ENCODE data around the gene GOLGA8J.
"Not testable (repeated sequence)": the region's sequence is repeated elsewhere in the genome, so short reads cannot be mapped to it uniquely, and the experiment has no call there.

GOLGA8J gene, protein sequence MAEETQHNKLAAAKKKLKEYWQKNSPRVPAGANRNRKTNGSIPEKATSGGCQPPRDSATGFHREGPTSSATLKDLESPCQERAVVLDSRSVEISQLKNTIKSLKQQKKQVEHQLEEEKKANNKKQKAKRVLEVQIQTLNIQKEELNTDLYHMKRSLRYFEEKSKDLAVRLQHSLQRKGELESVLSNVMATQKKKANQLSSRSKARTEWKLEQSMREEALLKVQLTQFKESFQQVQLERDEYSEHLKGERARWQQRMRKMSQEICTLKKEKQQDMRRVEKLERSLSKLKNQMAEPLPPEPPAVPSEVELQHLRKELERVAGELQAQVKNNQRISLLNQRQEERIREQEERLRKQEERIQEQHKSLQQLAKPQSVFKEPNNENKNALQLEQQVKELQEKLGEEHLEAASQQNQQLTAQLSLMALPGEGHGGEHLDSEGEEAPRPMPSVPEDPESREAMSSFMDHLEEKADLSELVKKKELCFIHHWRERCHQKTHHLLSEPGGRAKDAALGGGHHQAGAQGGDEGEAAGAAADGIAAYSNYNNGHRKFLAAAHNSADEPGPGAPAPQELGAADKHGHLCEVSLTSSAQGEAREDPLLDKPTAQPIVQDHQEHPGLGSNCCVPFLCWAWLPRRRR

DNA sequence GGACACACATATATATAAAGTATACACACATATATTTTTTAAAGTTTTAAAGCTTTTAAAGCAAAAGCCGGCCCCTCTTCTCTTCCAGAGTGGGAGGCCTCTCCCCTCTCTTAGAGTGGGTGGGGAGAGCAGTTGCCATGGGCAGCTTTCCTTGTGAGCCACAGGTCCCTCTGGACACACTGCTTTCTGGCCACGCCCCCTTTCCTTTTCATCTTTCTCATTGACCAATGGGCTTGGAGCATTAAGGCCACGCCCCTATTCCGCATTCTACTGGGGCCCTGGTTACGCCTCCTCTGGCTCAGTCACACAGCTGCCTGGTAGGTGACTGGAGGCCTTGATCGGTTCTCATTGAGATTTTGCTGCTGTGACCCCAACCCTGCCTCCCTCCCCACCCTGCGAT is at the start of gene GOLGA8J:
TSS of gene GOLGA8J (plus strand) at position 301 of the 400 bp plus-strand sequence. CDS start at position 399, 98 bp downstream.
- in situ Hi-C loops (cut with MboI; ENCODE audit: low sequenced_read_pairs), result not testable (repeated sequence)

DNA sequence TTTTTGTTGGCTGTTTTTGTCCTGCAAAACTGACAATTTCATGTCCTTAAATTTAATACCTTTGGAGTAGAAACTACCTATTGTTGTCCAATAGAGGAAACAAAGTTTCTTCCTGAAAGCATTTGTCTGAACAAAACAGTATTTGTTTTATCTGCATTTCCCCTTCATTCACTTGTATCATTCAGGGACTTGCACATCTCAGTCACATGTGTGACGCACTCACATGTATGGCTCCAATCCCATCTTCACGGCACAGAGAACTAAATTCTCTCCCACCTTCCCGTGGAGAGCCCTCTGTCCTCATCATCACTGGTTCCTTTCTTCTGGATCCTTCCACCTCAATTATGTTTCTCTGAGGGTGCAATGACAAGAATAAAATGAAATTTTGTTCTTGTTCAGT is 49.5 kb upstream of the GOLGA8J start:
- in situ Hi-C loops (cut with MboI; ENCODE audit: low sequenced_read_pairs), result no loop called here

DNA sequence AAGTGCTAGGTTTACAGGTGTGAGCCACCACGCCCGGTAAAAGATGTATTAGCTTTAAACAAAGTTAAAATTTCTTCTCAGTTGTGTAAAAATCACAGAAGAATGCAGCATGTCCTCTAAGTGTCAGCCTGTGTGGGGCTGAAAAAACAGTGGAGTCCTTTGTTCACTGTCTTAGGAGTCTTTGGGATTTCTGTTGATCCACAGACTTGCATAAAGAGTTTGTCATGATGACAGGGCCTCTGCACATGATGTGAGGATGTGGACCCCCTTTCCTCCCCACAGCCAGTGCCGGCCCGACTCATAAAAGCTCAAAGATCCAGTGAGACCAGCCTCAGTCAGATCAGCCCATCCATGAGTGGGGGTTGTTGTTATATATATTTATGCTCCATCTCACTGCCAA is 49.0 kb upstream of the GOLGA8J start:
- in situ Hi-C loops (cut with MboI; ENCODE audit: low sequenced_read_pairs), result no loop called here

DNA sequence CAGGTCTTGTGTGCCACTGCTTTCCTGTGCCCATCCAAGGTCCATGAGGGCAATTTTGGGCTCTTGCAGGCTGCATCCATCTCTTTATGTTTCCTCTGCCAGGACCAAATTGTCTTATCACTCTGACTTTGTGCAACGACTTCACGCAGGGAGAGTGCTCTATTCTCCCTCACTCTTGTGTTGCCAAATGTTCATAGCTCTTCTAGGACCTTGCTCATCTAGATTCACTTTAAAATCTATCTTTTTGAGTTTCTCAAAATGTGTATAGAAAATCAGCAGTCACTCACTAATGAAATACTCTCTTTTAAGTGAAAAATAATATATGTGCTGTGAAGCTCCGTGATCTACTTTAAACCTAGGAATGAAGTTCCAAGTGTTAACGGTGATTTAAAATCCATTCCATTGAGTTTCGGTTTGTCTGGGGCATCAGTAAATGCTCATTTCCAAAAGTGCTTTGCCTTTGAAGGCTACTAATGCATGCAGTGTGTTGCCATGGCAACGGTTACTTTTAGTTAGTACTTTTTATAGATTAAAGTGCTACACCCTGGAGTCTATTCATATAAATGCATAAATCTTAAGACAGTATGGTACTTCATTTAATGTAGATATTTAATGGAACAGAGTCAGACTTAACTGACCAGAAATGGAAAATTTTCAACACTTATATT is 46.6 kb upstream of the GOLGA8J start:
- in situ Hi-C loops (cut with MboI; ENCODE audit: low sequenced_read_pairs), result no loop called here

DNA sequence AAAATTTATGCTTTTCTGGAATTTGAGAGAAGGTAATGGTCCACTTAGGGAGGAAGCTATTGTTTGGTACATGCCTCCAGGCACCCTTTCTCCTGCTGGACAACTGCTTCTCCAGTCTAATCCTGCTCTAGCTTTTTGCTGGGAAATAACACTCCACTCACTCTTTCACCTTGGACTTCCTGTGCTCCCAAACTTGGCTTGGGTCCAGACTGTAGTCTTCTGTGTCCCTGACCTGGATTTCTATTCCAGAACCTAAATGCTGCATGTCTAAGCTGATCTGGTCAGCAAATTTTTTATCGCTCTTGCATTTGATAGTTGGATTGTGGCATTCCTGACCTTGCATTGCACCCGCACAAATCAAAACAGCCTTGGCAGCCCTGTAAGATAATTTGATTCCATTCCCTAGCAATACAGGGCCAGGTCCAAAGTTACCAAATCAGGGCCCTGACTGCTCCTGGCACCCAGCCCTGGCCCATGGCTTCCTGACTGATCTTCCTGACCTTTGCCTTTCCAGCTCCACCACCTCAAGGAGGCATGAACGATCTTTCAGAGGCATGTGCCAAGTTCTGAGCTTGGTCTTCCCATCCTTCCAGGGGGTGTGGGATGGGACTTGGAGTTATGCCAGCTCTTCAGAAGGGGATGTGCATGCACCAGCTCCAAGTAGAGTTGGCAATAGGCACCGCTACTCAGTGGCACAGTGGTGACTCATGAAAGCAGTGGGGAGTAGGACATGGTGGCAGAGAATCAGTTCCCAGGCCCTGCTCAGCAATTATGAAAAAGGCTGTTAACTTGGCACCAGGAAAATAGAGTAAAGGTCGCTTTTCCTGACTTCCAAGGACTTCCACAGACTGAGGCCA is 43.9 kb upstream of the GOLGA8J start:
- in situ Hi-C loops (cut with MboI; ENCODE audit: low sequenced_read_pairs), result no loop called here

DNA sequence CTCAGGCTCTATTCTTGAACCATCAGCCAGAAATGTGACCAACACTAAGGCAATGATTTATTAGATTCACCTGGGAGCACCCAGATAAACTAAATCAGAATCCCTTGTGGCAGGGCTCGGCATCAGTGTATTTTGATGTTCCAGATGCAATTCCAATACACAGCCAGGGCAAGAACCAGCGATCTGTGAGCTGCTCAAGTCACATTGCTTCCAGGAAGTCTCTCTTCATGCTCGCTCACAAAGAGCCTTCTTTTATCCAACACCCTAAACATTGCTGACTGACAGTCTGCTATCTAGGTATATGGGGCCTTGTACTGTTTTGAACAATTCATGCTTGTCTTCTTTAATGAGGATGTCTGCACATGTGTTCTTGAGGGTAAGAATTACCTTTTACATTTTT is 40.9 kb upstream of the GOLGA8J start:
- in situ Hi-C loops (cut with MboI; ENCODE audit: low sequenced_read_pairs), result no loop called here

DNA sequence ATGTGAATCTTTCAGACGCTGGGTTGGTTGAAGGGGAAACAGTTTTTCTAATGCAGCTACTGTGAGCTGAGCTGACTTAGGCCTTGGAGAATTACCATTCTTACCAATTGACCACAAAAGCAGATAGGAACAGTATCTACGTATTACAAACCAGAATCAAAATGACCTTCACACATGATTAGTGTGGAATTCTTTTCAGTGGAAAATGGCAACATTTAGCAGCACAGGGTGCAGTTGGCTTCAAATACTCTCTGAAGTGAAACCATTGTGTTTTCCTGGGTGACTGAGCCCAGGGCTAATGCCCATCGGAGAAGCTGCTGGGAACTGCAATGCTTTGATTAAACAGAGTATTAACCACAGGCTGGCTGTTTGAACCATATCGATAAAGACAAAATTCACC is 40.2 kb upstream of the GOLGA8J start:
- in situ Hi-C loops (cut with MboI; ENCODE audit: low sequenced_read_pairs), result no loop called here

DNA sequence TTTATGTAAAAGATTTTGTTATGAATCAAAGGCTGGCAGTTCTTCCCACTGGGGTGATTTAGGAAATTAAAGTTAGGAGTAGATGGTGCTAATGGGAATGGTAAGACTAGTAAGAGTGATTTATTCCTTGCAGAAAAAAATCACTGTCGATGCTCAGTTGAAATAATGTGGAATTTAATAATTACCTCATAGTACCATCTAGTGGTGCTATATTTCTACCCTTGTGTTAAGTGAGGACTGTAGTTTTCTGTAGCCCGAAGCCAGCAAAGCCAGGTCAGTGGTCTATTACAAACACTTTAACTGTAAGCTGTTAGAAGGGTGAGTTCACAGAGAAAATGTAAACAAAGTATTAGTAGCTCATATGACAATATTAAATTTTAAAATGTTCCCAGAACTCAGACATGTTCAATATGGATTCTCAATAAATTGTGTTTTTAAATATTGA is 39.5 kb upstream of the GOLGA8J start:
- in situ Hi-C loops (cut with MboI; ENCODE audit: low sequenced_read_pairs), result no loop called here

DNA sequence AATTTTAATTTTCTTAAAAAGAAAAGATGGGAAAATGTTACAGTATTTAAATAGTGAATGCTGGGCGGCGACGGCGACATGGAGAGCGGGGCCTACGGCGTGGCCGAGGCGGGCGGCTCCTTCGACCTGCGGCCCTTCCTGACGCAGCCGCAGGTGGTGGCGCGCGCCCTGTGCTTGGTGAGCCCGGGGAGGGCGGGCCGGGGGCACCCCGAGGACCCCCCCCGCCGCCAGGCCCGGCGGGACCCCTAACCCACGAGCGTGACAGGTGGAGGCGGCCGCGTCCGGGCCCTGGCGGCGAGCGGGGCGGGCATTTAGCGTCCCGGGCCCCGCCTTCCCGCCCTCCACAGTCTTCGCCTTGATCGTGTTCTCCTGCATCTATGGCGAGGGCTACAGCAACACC is 38.4 kb upstream of the GOLGA8J start:
- in situ Hi-C loops (cut with MboI; ENCODE audit: low sequenced_read_pairs), result no loop called here

DNA sequence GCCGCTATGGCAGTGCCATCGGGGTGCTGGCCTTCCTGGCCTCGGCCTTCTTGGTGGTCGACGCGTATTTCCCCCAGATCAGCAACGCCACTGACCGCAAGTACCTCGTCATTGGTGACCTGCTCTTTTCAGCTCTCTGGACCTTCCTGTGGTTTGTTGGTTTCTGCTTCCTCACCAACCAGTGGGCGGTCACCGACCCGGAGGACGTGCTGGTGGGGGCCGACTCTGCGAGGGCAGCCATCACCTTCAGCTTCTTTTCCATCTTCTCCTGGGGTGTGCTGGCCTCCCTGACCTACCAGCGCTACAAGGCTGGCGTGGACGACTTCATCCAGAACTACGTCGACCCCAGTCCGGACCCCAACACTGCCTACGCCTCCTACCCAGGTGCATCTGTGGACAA is 37.9 kb upstream of the GOLGA8J start:
- in situ Hi-C loops (cut with MboI; ENCODE audit: low sequenced_read_pairs), result not testable (repeated sequence)

DNA sequence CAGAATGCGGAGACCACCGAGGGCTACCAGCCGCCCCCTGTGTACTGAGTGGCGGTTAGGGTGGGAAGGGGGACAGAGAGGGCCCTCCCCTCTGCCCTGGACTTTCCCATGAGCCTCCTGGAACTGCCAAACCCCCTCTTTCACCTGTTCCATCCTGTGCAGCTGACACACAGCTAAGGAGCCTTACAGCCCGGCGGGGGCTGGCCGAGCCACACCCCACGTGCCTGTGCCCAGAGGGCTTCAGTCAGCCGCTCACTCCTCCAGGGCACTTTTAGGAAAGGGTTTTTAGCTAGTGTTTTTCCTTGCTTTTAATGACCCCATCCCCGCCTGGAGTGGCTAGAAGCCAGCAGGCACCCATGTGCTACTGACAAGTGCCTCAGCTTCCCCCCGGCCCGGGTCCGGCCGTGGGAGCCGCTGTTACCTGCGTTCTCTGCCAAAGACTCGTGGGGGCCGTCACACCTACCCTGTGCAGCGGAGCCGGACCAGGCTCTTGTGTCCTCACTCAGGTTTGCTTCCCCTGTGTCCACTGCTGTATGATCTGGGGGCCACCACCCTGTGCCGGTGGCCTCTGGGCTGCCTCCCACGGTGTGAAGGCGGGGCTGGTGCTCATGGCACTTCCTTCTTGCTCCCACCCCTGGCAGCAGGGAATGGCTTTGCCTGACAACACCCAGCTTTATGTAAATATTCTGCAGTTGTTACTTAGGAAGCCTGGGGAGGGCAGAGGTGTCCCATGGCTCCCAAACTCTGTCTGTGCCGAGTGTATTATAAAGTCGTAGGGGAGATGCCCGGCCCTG is 37.3 kb upstream of the GOLGA8J start:
- in situ Hi-C loops (cut with MboI; ENCODE audit: low sequenced_read_pairs), result not testable (repeated sequence)

DNA sequence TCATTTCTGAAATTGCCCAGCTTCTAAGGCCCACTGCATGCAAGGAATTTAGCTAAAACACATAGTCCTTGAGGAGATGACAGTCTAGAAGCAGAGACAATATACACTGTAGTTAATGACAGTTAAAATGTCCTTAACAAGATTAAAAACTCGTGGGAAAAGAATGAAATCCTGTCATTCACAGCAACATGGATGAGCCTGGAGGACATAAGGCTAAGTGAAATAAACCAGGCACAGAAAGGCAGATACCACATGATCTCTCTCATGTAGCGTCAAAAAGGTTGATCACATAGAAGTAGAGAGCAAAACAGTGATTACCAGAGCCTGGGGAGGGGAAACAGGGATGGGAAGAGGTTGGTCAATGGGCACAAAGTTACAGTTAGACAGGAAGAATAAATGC is 36.3 kb upstream of the GOLGA8J start:
- in situ Hi-C loops (cut with MboI; ENCODE audit: low sequenced_read_pairs), result no loop called here

DNA sequence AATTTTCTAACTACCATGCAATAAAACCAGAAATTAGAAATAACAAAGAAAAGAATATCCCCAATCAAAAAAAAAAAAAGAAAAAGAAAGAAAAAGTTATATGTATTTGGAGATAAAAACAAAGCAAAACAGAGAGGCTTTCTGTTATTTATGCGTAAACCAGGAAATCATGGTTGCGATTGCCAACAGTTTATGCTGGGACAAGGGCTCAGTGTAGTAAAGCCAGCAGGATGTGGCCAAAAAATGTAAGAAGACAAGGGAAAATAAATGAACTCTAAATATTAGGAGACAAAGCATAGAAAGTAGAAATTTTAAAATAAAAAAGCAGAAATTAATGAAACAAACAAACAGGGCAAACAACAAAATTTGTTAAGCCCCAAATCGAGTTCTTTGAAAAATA is 27.2 kb upstream of the GOLGA8J start:
- in situ Hi-C loops (cut with MboI; ENCODE audit: low sequenced_read_pairs), result no loop called here

DNA sequence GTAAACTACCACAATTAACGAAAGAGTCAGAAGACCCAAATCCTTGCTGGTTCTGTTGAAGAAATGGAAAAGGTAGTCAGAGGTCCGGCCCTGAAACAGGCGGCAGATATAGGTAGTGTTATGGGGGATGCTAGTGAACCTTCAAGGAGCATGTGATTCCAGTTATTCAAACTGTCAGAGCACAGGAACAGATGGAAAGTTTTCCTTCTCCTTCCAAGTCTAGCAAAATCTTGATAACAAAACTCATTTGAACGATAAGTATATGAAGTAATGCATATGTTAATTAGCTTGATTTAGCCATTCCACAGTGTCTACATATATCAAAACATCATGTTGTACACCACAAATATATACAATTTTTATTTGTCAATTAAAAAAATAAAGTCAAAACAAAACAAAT is 26.6 kb upstream of the GOLGA8J start:
- in situ Hi-C loops (cut with MboI; ENCODE audit: low sequenced_read_pairs), result no loop called here

DNA sequence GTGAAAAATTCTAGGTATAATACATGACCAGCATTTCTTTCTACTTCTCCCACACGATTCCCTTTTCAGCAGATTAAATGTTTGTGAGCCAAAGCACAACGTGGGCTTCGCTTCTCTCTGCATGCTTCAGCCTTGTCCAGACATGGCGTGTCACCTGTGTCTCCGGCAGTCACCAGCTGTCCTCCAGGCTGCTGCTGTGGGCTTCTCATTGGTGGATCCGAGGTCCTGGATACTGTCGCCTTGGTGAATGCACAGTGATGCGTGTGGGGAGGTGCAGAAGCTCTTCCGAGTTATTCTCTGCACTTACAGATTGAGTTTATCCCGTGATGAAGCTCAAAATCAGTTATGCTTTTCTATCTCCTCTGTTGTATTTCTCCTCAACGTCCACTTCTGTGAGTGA is 23.0 kb upstream of the GOLGA8J start:
- in situ Hi-C loops (cut with MboI; ENCODE audit: low sequenced_read_pairs), result no loop called here

DNA sequence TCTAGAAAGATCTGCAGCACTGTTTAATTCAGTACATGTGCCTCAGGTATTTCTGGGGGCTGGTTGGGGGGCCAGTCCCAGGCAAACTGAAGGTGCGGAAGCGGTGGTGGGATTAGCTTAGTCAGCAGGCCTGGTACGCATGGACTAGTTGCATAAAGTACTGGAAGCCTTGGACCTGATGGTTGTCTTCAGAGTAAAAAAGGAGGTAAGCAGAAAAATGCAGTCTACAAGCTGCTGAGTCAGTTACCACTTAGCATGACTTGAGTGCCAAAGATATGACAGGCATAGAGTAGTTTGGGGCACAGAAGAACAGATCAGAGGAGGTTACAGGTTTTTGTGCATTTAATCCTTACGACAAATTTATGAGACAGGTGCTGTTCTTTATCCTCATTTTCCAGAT is 19.9 kb upstream of the GOLGA8J start:
- in situ Hi-C loops (cut with MboI; ENCODE audit: low sequenced_read_pairs), result no loop called here

DNA sequence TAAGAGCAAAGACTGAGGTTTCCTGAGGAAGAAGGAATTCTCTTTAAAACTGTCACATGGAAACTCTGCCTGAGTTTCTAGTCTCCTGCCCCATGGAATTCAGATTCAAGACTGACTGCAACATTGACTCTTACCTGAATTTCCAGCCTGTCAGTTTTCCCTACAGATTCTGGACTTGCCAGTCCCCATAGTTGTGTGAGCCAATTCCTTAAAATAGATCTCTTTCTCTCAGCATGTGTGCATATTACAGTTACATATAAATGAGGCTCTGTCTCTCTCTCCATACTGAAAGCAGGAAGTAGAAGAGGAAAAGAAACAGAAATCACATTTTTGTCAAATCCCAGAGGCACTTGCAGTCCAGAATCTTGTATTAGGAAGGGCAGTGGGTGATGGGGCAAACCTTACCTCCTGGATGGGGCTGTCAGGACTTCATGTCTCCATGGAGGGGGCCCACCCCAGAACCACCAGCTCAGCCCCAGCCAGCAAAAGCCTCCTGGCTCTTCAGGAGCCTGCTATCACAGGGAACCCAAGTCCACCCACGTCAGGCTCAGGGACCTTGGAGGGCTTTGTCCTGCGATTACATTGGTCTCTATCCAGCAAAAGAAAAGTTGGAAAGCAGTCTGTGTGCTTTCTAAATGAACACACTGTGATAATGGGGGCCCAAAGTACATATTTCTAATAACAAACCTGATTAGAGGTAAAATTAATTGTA is 18.8 kb upstream of the GOLGA8J start:
- in situ Hi-C loops (cut with MboI; ENCODE audit: low sequenced_read_pairs), result no loop called here

DNA sequence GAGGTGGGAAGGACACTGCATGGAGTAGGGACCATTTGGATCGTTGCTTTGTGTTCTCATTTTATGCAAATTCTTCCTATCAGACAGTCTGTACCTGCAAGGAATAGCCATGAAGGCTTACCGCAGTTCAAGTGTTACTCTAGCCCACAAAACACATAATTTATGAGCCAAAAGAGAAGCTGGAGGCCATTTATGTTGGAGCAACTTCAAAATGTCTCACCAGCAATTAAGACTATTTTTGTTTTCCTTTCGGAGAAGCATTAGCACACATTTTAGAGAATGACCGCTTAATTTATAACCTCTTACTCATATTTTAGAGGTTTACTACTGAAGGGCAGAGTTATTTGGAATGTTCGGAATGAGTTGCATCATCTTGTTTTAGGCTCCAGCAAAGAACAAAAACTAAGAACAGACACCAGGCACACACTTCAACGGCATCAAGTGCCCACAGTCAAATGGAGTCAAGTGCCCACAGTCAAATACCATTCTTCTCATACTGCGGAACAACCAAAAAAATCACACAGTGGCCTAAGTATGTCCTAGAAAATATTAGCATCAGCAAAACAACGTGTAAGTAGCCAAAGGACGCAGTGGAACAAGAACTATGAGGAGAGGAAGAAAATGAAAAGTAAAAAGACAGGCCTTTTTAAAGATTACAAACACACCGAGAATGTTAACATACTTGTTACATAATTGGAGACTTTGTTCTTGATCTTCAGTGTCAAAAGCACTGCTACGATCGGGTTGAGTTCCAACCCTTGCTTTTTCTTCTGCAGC is 17.5 kb upstream of the GOLGA8J start:
- in situ Hi-C loops (cut with MboI; ENCODE audit: low sequenced_read_pairs), result no loop called here

DNA sequence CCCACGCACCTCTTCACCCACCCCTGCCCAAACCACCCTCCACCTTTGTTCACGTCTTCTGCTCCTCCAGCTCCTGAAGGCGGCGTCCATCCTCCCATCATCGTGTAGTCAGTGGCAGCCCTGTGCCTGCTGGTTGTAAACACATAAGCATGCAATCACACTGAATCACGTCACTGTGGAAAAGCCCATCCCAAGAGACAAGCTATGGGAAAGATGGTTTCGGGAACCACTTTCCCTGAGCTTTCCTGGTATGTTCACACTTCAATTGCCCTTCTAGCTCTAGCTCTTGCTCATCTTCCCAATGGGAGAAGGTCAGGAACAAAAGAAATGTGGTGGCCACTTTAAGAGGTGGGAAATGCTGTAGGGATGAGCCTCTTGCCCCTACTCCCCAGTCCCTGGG is 14.4 kb upstream of the GOLGA8J start:
- in situ Hi-C loops (cut with MboI; ENCODE audit: low sequenced_read_pairs), result no loop called here
